DND-41 (cell line): ENCODE data around the gene CTXND2.

Experiments used
- ATAC-seq: fragments of 200-7000 bp; cut with Tn5 transposase; 3 replicates; pipeline ENCODE4 v1.9.1; 2021; ENCODE audit warnings: low read depth; ENCODE audit not compliant: insufficient read depth
- DNase-seq: peaks from one replicate; pipeline ENCODE4 v3.0.0-alpha.2; 2020
- H2AFZ ChIP-seq: 2 replicates; pipeline ENCODE4 v1.6.0; 2012; ENCODE audit warnings: low read depth, low read length
- H3K27ac ChIP-seq: 2 replicates; pipeline ENCODE4 v1.5.1; 2012; ENCODE audit warnings: low read length, inconsistent platforms
- H3K27me3 ChIP-seq: fragments of 200-600 bp; sonication (generic); 2 replicates; pipeline ENCODE4 v1.6.0; 2012; ENCODE audit warnings: low read length, mild to moderate bottlenecking, inconsistent platforms; ENCODE audit not compliant: insufficient read depth, poor library complexity
- H3K36me3 ChIP-seq: 2 replicates; pipeline ENCODE4 v1.5.1; 2012; ENCODE audit warnings: low read length, inconsistent platforms; ENCODE audit not compliant: insufficient read depth
- H3K4me1 ChIP-seq: 2 replicates; pipeline ENCODE4 v1.5.1; 2012; ENCODE audit warnings: mild to moderate bottlenecking, low read length; ENCODE audit not compliant: insufficient read depth
- H3K4me2 ChIP-seq: 2 replicates; pipeline ENCODE4 v1.6.0; 2012; ENCODE audit warnings: mild to moderate bottlenecking, moderate library complexity, low read length, inconsistent platforms; ENCODE audit not compliant: insufficient read depth
- H3K4me3 ChIP-seq, 2 experiments: fragments of 200-600 bp in 1 of 2; shearing (Covaris generic) in 1 of 2; 2 replicates each; pipeline ENCODE4 v1.5.1; 2012 to 2016; ENCODE audit warnings: inconsistent platforms in 2 of 2, low read length in 2 of 2, mild to moderate bottlenecking in 2 of 2, low read depth in 1 of 2, moderate library complexity in 1 of 2
- H3K79me2 ChIP-seq: 2 replicates; pipeline ENCODE4 v1.6.0; 2012; ENCODE audit warnings: low read length, inconsistent platforms; ENCODE audit not compliant: insufficient read depth
- H3K9ac ChIP-seq: 2 replicates; pipeline ENCODE4 v1.6.0; 2012; ENCODE audit warnings: low read depth, mild to moderate bottlenecking, inconsistent platforms, low read length, moderate library complexity
- H3K9me3 ChIP-seq: 2 replicates; pipeline ENCODE4 v1.5.1; 2012; ENCODE audit warnings: low read length, moderate library complexity, mild to moderate bottlenecking, inconsistent platforms; ENCODE audit not compliant: insufficient read depth, severe bottlenecking
- H4K20me1 ChIP-seq: 2 replicates; pipeline ENCODE4 v1.6.0; 2012; ENCODE audit warnings: low read length; ENCODE audit not compliant: insufficient read depth
- EZH2 ChIP-seq: IDR thresholded peaks from 3 replicates; pipeline ENCODE4 v1.6.1; 2012; ENCODE audit warnings: borderline replicate concordance, low read depth, mild to moderate bottlenecking, moderate library complexity, low read length, inconsistent platforms; ENCODE audit not compliant: severe bottlenecking
- TF ChIP-seq, protein P1 (sequence below): IDR thresholded peaks from 2 replicates; pipeline ENCODE4 v1.5.1; 2012; ENCODE audit warnings: borderline replicate concordance, low read length, moderate library complexity, mild to moderate bottlenecking; ENCODE audit not compliant: poor library complexity, severe bottlenecking; ENCODE audit errors: extremely low read depth

Gene CTXND2

GRCh38 chr1:150957666-150958065 lies 70.7 kb downstream of the CTXND2 start:
- ATAC-seq, result no peak
- Histone ChIP-seq H2AFZ (no peak overlapping the region), H3K36me3 (peaks cover 78% of the 10 kb centered on the region), H4K20me1 (no peaks in the 10 kb centered on the region), H3K4me2 (no peak overlapping the region), H3K79me2 (no peaks in the 10 kb centered on the region), H3K27me3 (no peaks in the 10 kb centered on the region), H3K4me1 (no peaks in the 10 kb centered on the region), H3K27ac (no peak overlapping the region), H3K4me3 (no peak overlapping the region), H3K9me3 (no peaks in the 10 kb centered on the region), H3K9ac (no peak overlapping the region)
- TF ChIP-seq, protein P1, sequence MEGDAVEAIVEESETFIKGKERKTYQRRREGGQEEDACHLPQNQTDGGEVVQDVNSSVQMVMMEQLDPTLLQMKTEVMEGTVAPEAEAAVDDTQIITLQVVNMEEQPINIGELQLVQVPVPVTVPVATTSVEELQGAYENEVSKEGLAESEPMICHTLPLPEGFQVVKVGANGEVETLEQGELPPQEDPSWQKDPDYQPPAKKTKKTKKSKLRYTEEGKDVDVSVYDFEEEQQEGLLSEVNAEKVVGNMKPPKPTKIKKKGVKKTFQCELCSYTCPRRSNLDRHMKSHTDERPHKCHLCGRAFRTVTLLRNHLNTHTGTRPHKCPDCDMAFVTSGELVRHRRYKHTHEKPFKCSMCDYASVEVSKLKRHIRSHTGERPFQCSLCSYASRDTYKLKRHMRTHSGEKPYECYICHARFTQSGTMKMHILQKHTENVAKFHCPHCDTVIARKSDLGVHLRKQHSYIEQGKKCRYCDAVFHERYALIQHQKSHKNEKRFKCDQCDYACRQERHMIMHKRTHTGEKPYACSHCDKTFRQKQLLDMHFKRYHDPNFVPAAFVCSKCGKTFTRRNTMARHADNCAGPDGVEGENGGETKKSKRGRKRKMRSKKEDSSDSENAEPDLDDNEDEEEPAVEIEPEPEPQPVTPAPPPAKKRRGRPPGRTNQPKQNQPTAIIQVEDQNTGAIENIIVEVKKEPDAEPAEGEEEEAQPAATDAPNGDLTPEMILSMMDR, result no peak
- no peak for TF ChIP-seq EZH2
- no peak for DNase-seq

DNA sequence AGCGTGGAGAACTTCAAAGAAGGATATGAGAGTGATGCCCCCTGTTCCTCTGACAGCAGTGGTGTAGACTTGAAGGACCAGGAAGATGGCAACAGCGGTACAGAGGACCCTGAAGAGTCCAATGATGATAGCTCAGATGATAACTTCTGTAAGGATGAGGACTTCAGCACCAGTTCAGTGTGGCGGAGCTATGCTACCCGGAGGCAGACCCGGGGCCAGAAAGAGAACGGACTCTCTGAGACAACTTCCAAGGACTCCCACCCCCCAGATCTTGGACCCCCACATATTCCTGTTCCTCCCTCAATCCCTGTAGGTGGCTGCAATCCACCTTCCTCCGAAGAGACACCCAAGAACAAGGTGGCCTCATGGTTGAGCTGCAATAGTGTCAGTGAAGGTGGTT lies 73.7 kb downstream of the CTXND2 start:
- ATAC-seq, result no peak
- no peaks in the 10 kb centered on the region for H4K20me1 ChIP-seq
- H3K27ac ChIP-seq, result no peak overlapping the region

GRCh38 chr1:150961756-150962155 lies 74.8 kb downstream of the CTXND2 start:
- H3K79me2 ChIP-seq, result no peaks in the 10 kb centered on the region
- no peak for ATAC-seq
- H2AFZ ChIP-seq, result no peak overlapping the region
- H3K9ac ChIP-seq, result no peak overlapping the region
- no peaks in the 10 kb centered on the region for H4K20me1 ChIP-seq
- no peaks in the 10 kb centered on the region for H3K4me1 ChIP-seq
- H3K9me3 ChIP-seq, result no peaks in the 10 kb centered on the region
- no peak for DNase-seq
- H3K27me3 ChIP-seq, result no peaks in the 10 kb centered on the region
- TF ChIP-seq EZH2, result no peak
- TF ChIP-seq, protein P1, result no peak
- no peak overlapping the region for H3K27ac ChIP-seq
- H3K4me3 ChIP-seq, result no peak overlapping the region
- H3K4me2 ChIP-seq, result no peak overlapping the region
- peaks cover 91% of the 10 kb centered on the region for H3K36me3 ChIP-seq

More for the DNA sequence above, 73.7 kb downstream of the CTXND2 start:
- DNase-seq, result no peak
- Histone ChIP-seq H3K36me3 (peaks cover 87% of the 10 kb centered on the region), H3K9ac (no peak overlapping the region), H3K4me1 (no peaks in the 10 kb centered on the region), H3K9me3 (no peaks in the 10 kb centered on the region), H3K4me2 (no peak overlapping the region), H3K79me2 (no peaks in the 10 kb centered on the region), H3K27me3 (no peaks in the 10 kb centered on the region), H3K4me3 (no peak overlapping the region), H2AFZ (no peak overlapping the region)
- TF ChIP-seq EZH2, result no peak
- TF ChIP-seq, protein P1, result no peak
